ENCODE results near the gene UBE2D2. TPM values are rescaled to one million over a fixed set of nuclear protein-coding genes. Genes with fewer than 3 reads are reported as not detected.
"Not testable (repeated sequence)": the region's sequence is repeated elsewhere in the genome, so short reads cannot be mapped to it uniquely, and the experiment has no call there.

Gene UBE2D2
- total RNA-seq, 1 donor from 2014 or later: 71.1 TPM

DNA sequence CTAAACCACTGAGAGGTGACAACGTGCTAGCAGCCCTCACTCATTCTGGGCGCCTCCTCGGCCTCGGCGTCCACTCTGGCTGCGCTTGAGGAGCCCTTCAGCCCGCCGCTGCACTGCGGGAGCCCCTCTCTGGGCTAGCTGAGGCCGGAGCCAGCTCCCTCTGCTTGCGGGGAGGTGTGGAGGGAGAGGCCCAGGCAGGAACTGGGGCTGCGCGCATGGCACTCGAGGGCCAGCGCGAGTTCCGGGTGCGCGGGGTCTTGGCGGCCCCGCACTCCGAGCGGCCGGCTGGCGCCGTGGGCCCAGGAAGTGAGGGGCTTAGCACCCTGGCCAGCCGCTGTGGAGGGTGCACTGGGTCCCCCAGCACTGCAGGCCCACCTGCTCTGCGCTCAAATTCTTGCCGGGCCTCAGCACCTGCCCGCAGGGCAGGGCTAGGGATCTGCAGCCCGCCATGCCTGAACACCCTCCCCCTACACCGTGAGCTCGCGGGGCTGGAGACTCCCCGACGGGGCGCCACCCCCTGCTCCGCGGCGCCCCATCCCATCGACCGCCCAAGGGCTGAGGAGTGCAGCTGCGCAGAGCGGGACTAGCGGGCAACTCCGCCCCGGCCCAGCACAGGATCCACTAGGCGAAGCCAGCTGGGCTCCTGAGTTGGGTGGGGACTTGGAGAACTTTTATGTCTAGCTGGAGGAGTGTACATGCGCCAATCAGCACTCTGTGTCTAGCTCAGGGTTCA lies 11.8 kb upstream of the UBE2D2 start:
- no peak for DNase-seq (ENCODE audit: low read depth, low spot score)

GRCh38 chr5:139550051-139550872 lies 10.9 kb upstream of the UBE2D2 start:
- not testable (repeated sequence) for DNase-seq (ENCODE audit: low read depth, low spot score)

DNA sequence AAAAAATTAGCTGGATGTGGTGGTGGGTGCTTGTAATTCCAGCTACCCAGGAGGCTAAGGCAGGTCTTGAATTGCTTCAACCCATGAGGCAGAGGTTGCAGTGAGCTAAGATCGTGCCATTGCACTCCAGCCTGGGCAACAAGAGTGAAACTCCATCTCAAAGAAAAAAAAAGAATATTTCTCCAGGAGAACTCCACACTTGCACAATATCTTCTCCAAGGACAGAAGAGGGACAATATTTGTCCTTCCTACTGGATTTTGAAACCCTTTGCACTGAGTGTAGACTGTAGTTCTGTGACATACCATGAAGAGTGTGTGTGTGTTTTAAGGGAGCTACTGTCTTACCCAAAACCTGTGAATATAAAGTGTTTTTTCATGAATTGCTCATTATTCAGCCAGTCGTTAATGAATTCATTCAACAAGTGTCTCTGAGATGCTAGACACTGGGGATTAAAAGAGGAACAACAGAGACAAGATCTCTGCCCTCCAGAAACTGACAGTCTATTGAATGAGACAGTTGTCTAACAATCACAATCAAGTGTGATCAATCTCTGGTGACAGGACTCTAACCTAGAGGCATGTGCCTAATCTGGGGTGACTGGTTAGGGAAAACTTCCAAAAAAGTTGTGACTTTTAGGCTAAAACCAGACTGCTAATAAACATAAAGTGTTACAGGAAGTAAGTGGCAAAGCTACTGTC lies 9.8 kb upstream of the UBE2D2 start:
- no peak for DNase-seq (ENCODE audit: low read depth, low spot score)

- no peak for DNase-seq (ENCODE audit: low read depth, low spot score)
These were observed 8.1 kb upstream of the UBE2D2 start for GRCh38 chr5:139552893-139553575.

- no peak for DNase-seq (ENCODE audit: low read depth, low spot score)
These were observed 6.9 kb upstream of the UBE2D2 start for GRCh38 chr5:139554264-139554663.

DNA sequence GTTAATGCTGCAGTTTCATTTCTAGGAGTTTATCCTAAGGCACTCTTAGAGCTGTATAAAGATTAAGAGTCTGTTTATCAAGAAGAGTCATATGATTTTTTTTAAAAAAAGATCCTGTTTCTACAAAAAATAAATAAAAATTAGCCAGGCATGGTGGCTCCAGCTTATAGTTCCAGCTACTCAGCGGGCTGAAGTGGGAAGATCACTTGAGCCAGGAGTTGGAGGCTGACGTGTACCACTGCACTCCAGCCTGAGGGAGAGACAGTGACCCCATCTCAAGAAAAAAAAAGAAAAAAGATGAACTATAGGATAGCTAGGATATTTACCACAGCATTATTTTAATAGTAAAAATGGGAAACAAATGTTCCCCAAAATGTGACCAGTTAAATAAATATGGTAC lies 3.3 kb upstream of the UBE2D2 start:
- DNase-seq (ENCODE audit: low read depth, low spot score): no peak

- DNase-seq (ENCODE audit: low read depth, low spot score): no peak
These were observed 714 bp downstream of the UBE2D2 start for GRCh38 chr5:139561655-139562451.

GRCh38 chr5:139562847-139563246 lies 1.7 kb downstream of the UBE2D2 start:
- no peak for DNase-seq (ENCODE audit: low read depth, low spot score)

DNA sequence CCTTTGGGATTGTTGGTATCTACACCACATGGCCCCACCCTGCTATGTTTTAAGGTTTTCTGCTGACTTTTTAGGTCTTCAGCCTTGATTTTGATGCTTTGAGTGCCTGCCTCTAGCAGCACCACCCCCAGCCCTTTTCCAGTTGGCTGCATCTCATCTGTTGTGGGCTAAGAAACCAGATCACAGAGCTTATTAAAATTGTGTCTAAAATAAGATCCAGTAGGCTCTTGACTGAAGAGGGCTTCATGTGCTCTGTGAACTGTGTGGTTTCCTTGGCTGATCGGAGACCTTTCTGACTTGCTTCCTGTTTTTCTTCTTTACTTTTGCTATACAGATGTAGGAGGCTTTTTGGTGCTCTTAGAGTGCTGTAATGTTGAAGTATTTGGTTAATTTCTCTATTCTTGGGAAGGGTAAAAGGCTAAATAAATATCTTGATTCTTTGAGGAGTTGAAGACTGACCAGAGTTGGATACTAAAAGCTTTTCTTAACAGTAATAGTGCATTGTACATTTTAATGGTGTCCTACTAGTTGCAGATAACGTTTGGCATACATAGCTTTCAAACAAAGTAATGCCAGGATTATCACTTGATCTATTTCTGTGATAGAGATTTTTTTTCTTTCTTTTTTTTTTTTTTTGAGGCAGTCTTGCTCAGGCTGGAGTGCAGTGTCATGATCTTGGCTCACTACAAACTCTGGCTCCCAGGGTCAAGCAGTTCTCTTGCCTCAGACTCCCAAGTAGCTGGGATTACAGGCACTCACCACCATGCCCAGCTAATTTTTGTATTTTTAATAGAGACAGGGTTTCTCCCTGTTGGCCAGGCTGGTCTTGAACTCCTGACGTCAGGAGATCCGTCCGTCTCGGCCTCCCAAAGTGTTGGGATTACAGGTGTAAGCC lies 4.5 kb downstream of the UBE2D2 start:
- no peak for DNase-seq (ENCODE audit: low read depth, low spot score)

- no peak for DNase-seq (ENCODE audit: low read depth, low spot score)
These were observed 5.5 kb downstream of the UBE2D2 start for GRCh38 chr5:139566611-139567010.

DNA sequence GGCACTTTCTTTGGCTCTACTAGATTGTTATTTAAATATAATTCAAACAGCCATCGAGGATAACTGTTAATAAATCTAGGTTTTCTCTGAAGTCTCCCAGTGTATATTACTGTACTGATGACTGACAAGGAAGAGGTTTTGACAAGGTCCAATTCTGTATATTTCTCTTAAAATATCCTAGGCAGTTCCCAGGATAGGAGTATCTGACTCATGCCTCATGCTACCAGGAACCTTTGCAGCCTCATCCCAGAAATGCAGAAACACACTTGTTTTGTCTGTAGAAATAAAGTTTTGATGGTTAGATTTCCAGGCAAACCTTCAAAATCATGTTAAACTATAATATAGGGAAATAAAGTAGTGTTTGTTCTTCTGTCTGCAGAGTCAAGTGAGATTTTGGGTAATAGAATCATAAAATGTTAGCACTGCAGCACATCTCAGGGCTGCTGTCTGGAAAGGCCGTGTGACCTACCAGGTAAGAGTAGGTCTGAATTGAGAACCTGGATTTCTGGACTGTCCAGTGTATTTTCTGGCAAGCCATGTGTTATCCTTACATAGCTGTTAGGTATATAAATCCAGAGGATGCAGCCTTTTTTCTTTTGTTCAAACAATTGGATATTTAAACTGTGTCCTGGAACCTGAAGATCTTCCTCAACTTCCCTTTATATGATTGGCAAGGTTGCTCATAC lies 8.3 kb downstream of the UBE2D2 start:
- no peak for DNase-seq (ENCODE audit: low read depth, low spot score)

- no peak for DNase-seq (ENCODE audit: low read depth, low spot score)
These were observed 10.4 kb downstream of the UBE2D2 start for GRCh38 chr5:139571543-139571942.

DNA sequence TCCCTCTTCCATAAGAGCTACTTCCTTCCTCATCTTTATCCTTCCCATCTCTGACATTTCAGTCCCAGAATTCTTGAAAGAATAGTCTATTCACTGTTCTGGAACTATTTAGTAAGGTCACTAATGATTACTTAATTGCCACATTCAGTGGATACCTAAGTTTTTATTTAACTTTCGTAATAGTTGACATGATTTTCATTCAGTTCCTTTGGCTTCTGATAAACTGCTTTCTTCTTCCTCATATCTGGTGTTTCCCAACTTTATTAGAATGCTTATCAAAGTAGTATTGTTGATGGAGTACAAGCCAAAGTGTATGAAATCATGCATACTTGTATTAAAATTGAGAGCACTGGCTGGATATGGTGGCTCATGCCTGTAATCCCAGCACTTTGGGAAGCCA lies 10.8 kb downstream of the UBE2D2 start:
- DNase-seq (ENCODE audit: low read depth, low spot score): no peak

DNA sequence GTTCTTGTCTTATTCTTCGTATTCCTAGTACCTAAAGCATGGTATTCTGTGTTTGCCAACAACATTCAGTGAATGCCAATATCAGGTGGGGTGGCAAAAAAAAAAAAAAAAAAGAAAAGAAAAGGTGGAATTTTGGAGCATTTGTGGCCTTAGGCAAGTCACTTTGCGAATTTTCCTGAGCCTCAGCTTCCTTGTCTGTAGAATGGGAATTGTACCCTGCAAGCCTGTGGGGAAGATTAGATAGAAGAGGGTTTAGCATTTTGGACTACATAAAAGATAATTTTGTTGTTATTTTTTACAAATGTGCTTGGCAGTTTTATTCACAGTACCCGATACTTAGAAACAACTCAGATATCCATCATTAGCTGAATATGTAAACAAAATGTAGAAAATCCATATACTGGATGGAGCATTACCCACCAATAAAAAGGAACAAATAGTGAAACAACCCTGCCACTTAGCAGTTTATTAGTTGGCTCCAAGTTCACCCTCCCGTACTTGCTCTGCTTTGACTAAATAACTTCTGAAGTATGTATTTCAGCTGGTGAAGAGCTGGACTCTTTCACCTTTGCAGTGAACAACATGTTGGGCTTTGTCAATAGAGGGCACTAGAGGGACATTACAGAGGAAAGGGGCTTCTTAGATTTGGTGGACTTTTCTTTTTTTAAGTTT lies 13.6 kb downstream of the UBE2D2 start:
- no peak for DNase-seq (ENCODE audit: low read depth, low spot score)

GRCh38 chr5:139575313-139575646 lies 14.1 kb downstream of the UBE2D2 start:
- no peak for DNase-seq (ENCODE audit: low read depth, low spot score)

- no peak for DNase-seq (ENCODE audit: low read depth, low spot score)
These were observed 14.6 kb downstream of the UBE2D2 start for GRCh38 chr5:139575751-139576150.

GRCh38 chr5:139577689-139578290 lies 16.7 kb downstream of the UBE2D2 start:
- DNase-seq (ENCODE audit: low read depth, low spot score): no peak

DNA sequence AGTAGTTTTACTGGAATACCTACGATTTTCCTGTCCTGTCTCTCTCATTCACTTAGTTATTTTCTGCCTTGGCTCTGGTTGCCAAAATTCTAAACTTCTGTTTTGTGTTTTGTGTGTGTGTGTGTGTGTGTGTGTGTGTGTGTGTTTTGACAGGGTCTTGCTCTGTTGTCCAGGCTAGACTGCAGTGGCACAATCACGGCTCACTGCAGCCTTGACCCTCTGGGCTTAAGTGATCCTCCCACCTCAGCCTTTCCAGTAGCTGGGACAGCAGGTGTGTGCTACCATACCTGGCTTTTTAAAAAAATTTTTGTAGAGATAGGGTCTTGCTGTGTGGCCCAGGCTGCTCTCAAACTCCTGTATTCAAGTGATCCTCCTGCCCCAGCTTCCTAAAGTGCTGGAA lies 17.2 kb downstream of the UBE2D2 start:
- no peak for DNase-seq (ENCODE audit: low read depth, low spot score)

All from pulmonary artery endothelial cell (primary cell).